ENCODE results near the gene TMEM115.

GRCh38 chr3:50392101-50392715 lies 32.9 kb upstream of the TMEM115 start:
- TF ChIP-seq CTCF (IDR thresholded peaks at IDR 0.05) (no peak), POLR2A (IDR thresholded peaks at IDR 0.05) (no peak)
